ENCODE results near the gene CDCA4.
"Not testable (repeated sequence)": the region's sequence is repeated elsewhere in the genome, so short reads cannot be mapped to it uniquely, and the experiment has no call there.

The CDCA4 gene

DNA sequence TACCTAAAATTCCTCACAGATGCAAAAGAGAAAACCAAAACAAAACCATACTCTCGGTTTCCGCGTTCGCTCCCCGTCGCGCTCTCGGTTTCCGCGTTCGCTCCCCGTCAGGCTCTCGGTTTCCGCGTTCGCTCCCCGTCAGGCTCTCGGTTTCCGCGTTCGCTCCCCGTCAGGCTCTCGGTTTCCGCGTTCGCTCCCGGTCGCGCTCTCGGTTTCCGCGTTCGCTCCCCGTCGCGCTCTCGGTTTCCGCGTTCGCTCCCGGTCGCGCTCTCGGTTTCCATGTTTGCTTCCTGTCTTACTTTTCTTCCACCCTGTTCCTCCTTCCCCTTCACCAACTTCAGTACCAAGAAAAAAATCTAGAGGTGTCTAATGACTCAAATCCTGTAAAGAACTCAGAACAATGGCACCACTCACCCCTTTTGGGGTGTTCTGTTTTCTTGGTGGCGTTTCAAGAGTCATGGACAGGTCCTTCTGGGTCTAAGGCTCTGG lies 12.6 kb upstream of the CDCA4 start:
- not testable (repeated sequence) for DNase-seq (ENCODE audit: low read depth in 2 of 2)

DNA sequence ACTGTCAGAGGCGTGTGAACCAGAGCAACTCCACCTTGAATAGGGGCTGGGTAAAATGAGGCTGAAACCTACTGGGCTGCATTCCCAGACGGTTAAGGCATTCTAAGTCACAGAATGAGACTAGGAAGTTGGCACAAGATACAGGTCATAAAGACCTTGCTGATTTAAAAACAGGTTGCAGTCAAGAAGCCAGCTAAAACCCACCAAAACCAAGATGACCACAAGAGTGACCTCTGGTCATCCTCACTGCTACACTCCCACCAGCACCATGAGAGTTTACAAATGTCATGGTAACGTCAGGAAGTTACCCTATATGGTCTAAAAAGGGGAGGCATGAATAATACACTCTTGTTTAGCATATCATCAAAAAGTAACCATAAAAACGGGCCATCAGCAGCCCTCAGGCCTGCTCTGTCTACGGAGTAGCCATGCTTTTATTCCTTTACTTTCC lies 11.6 kb upstream of the CDCA4 start:
- not testable (repeated sequence) for DNase-seq (ENCODE audit: low read depth in 2 of 2)

DNA sequence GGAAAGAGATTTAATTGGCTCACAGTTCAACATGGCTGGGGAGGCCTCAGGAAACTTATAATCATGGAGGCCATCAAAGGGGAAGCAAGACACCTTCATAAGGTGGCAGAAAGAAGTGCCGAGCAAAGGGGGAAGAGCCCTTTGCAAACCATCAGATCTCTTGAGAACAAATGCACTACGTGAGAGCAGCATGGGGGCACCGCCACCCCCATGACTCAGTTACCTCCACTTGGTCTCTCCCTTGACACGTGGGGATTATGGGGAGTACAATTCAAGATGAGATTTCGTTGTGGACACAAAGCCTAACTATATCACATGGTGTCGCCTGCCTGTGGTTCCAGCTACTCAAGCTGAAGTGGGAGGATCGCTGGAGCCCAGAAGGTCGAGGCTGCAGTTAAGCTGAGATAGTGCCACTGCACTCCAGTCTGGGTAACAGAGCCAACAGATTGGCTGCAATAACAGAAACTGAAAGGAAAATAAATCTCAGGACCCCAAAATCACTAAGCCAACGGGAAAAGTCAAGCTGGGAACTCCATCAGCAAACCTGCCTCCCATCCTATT lies 10.0 kb upstream of the CDCA4 start:
- DNase-seq (ENCODE audit: low read depth in 2 of 2) = no peak

DNA sequence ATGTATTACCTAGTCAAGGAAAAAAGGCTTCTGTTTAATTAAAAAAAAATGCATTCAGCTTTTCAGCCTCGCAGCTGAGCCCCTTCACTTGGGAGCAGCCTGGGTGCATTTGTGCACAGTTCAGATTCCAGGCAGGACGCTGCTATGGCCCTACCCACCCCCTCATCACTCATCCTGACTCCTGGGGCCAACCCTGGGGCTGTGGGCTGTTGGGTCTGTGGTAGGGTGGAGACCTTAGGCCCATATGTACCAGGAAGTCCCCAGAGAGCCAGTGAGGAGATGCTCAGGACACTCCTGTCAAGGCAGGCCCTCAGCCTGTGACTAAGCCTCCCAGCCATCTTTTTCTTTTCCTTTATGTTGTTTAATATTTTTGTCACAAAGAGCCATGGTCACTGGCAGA lies 9.3 kb upstream of the CDCA4 start:
- DNase-seq (ENCODE audit: low read depth in 2 of 2) = no peak

DNA sequence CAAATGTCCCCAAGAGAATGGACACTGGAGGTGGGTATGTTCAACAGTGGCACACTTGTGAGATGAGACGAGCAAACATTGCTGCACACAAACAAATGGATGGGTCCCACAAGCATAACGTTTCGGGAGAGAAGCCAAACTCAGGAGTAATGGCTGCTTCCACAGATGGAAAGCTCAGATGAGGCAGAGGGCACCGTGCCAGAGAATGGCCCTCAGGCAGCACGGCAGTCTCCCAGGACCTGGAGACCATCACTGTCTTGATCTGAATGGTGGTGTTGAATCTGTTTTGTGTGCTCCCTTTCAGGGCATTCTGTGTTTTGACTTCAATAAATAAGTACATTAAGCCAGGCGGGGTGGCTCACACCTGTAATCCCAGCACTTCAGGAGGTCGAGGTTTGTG lies 8.5 kb upstream of the CDCA4 start:
- DNase-seq (ENCODE audit: low read depth in 2 of 2) = no peak

DNA sequence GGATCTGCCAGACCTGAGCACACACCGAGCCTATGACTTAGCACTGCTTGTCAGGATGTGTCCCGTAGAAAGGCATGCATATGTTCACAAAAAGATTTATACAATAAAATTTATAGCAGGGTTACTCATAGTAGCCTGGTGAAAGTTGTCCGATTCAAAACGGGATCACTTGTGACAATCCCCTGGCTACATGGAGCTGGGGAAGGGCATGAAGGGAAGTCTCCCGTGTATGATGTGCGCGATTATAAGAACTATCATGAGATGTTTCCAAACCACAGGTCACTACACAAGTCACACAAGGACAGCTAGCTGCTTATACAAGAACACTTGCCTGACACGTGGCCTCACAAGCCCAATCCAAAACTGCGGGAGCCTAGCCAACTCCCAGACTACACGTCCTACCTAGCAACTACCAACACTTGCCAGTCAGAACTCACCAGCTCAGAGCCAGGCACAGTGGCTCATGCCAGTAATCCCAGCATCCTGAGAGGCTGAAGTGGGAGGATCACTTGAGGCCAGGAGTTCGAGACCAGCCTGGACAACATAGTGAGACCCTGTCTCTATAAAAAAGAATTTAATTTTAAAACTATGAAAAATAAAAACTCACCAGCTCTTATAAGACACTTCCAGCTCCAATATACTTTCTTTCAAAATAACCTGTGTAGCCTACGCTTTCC lies 7.5 kb upstream of the CDCA4 start:
- no peak for DNase-seq (ENCODE audit: low read depth in 2 of 2)

DNA sequence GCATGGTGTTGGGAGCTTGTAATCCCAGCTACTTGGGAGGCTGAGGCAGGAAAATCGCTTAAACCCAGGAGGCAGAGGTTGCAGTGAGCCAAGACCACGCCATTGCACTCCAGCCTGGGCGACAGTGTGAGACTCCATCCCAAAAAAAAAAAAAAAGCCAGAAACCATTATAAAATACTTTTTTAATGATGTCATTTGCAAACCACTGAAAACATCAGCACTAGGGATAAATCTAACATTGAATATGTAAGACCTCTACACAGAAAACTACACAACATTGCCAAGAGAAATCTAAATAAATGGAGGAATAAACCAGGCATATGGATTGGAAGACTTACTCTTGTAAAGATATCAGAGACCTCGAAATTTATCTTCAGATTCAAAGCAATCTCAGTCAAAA lies 6.8 kb upstream of the CDCA4 start:
- not testable (repeated sequence) for DNase-seq (ENCODE audit: low read depth in 2 of 2)

DNA sequence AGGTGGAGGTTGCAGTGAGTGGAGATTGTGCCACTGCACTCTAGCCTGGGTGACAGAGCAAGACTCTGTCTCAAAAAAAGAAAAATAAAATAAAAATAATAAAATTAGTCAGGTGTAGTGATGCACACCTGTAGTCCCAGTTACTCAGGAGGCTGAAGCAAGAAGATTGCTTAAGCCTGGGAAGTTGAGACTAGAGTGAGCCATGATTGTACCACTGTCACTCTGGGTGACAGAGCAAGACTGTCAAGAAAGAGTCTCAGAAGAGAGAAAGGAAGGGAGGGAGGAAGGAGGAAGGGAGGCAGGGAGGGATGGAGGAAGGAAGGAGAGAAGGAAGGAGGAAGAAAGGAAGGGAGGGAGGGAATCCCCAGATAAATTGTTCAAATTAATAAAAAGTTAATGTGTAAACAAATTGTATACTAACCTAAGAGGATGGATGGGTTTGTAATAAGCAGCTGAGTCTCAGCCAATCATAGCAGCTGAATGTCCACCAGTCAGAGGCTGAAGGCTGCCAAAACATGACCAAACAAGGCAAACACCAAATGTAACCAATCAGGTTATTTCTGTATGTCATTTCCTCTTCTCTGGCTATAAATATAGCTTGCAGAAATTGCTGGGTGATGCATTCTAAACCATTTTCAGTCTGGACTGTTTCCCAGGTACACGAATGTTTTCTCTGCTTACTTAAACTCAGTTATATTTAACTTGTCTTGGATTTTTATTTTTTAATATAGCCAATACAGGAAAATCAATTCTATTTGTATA lies 6.1 kb upstream of the CDCA4 start:
- no peak for DNase-seq (ENCODE audit: low read depth in 2 of 2)

DNA sequence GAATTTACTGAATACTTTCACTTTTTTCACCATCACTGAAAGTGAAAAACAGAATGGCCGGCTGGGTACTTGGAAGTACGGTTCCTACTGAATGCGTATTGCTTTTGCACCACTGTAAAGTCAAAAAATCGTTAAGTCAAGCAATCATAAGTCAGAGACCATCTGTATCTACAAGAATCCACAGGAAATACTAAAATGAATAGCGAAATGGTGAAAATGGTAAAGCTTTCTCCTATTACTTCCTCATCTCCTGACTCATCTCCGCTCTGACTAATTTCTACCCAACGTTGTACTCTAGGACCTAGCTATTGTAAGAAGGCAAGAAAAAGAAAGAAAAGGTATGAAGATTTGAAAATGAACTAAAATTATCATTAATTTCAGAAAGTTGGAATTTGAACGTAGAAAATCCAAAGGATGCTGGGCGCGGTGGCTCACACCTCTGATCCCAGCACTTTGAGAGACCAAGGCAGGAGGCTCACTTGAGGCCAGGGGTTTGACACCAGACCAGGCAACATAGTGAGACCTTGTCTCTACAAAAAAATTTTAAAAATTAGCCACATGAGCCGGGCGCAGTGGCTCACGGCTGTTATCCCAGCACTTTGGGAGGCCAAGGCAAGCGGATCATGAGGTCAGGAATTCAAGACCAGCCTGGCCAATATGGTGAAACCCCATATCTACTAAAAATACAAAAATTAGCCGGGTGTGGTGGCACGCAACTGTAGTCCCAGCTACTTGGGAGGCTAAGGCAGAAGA lies 5.3 kb upstream of the CDCA4 start:
- no peak for DNase-seq (ENCODE audit: low read depth in 2 of 2)

DNA sequence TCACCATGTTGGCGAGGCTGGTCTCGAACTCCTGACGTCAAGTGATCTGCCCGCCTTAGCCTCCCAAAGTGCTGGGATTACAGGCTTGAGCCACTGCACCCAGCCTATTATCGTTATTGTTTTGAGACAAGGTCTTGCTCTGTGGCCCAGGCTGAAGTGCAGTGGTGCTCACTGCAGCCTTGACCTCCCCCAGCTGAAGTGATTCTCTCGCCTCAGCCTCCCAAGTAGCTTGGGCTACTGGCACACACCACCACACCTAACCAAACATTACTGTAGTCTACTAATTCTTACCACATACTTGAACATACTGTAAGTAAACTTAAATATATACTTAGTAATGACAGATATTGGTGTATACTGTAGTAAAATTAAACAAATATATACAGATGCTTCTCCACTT lies 4.5 kb upstream of the CDCA4 start:
- no peak for DNase-seq (ENCODE audit: low read depth in 2 of 2)

DNA sequence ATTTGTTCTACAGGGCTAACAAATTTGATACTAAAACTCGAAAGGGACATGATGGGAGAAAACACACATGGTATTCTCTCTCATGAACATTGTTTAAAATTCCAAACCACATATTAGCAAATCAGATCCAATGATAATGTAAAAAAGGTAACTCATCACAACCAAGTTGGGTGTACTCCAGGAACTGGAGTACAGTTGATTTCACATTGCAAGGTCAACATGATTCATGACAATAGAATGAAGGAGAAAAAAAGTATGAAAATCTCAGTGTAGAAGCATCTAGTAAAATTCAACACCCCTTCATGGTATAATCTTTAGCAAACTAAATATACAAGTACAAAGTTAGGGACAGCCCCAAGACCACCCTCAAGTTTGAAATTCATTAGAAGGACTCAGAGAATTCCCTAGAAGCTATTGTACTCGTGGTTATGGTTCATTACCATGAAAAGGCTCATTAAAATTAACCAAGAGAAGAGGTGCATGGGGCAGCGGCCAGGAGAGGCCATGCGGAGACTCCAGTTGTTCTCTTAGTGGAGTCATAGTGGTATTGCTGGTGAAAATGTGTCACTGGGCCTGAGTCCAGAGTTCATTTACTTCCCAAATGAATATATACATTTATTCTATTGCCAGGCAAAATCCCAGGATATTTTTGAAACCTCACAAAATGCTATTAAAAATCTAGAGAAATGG lies 3.1 kb upstream of the CDCA4 start:
- DNase-seq (ENCODE audit: low read depth in 2 of 2) = no peak

DNA sequence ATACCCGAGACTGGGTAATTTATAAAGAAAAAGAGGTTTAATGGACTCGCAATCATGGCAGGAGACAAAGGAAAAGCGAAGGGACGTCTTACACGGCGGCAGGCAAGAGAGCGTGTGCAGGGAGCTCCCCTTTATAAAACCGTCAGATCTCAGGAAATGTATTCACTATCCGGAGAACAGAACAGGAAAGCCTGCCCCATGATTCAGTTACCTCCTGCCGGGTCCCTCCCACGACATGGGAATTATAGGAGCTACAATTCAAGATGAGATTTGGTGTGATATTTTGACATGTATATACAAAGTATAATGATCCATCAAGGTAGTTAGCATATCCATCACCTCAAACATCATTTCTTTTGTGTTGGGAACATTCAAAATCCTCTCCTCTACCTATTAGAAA lies 2.3 kb upstream of the CDCA4 start:
- no peak for DNase-seq (ENCODE audit: low read depth in 2 of 2)

DNA sequence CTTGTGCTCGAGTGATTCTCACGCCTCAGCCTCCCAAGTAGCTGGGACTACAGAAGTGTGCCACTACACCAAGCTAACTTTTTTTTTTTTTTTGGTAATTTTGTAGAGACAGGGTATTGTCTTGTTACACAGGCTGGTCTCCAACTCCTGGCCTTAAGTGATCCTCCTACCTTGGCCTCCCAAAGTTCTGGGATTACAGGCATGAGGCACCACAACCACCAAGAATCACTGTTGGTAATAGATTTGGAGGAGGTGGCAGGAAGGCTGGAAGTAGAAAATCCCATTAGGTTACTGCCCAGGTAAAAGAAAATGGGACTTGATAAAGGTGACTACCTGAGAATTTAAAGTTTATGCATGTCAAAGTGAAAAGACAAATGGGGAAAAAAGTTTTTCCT lies 1.4 kb upstream of the CDCA4 start:
- DNase-seq (ENCODE audit: low read depth in 2 of 2) = no peak

DNA sequence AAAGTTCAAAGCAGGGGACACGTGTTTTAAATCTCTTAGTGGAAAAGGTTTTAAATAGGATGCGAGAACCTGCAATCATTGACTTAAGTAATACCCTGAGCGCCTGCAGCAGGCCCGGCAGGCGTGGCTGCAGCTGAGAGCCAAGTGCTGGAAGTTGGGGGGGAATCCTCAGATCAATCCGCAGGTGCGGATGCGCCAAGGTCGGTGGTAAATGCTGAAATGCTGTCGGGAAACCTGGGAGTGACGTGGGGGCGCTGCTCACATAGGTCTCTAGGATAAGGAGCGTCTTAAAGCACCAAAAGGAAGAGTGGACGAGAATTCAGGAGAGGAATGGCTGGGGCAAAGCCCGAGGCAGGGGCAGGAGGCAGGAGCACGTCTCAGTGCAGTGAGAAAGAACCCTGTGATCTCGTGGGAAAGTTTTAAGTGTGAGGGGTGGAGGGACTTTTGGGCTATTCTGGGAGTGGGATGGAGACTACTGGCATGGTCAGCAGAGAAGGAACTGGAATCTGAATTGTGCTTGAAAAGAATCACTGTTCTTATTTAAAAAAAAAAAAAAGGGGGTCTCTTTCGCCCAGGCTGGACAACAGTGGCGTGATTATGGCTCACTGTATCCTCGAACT lies 883 bp upstream of the CDCA4 start:
- DNase-seq (ENCODE audit: low read depth in 2 of 2) = peak in 1 of 2 donors; percentile 19

DNA sequence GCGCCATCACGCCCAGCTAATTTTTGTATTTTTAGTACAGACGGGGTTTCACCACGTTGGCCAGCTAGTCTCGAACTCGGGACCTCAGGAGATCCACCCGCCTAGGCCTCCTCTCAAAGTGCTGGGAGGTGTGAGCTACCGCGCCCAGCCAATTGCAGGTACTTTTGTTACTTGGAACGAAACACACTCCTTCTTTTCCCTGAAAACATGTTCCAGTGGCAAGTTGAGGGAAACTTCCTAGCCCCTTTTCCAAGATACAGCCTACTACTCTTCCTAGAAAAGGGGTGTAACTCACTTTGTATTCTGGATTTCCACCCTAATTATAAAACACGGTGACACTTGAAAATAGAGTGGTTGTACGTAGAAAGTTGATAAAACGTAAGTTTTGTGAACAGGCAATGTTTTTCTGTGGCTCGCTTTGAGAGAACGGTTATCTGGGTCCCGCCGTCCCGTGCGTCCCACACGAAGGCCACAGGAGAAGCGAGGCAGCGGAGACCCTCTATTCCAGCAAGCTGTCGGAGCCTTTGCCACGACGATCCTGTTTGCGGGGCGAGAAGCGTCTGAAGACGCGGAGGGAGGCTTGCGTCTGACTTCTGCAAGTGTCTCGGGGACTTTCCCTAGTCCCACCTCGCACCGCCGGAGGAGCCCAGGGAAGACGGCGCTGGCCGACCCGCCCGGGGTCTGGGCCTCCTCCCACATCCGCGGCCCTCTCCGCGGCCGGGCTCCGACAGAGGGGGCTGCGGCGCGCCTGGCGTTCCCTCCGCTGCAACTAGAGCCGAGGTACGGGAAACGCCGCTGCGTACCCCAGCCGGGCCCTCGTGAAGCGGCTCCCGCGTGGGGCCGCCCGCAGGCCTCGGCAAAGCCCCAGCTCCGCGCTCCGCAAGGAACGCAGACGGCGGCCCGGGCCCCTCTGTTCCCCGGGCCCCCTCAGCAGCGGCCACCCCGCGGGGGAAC lies 745 bp downstream of the CDCA4 start:
- peak; percentile 22 to 29 for DNase-seq (ENCODE audit: low read depth in 2 of 2)

DNA sequence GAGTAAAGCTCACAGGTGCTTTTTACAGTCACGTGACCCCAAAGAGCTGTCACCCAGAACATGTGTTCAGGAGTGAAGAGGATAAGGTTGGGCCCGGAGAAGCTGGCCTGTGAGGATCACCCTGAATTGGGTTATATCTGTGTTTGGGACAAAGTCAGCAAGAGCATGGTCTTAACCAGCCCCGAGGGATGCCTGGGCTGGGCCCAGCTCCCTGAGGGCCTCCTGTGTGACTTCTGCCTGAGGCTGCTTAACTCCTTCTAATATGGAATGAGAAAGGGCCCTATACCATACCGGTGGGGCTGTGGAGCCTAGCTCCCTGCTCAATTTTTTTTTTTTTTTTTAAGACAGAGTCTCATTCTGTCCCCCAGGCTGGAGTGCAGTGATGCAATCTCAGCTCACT lies 2.5 kb downstream of the CDCA4 start:
- no peak for DNase-seq (ENCODE audit: low read depth in 2 of 2)

DNA sequence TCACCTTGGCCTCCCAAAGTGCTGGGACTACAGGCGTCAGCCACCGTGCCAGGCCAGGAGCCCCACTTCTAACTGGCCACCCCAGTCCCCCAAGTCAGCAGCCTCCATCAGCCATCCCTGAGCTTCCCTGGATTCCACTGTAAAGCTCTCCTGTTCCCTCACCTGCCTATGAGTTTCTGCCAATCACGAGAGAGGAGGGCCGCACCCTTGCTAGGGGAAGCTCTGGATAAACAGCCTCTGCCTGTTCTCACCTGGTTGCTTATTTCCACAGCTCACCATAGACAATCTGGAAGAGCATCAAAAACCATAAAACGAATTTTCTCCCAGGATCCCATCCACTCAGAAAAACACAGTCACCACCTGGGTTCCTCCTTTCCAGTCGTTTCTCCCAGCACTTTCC lies 5.0 kb downstream of the CDCA4 start:
- no peak for DNase-seq (ENCODE audit: low read depth in 2 of 2)

DNA sequence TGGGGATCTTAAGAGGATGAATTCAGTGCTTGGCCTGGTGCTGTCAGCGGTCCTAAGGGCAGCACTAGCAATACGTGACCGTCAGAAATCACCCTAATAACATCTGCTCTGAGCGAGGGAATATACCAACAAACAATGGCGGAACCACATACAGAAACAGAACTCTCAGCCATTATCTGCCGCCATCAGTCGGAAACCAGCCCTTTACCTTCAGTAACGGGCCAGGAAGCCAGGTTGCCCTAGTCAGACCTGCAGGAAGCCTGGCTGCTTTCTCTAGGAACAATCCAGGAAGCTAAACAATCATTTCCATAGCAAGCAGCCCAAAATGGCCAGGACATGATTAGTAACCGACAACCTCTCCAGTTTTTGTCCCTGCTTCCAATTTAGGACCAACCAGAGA lies 5.6 kb downstream of the CDCA4 start:
- DNase-seq (ENCODE audit: low read depth in 2 of 2) = no peak

DNA sequence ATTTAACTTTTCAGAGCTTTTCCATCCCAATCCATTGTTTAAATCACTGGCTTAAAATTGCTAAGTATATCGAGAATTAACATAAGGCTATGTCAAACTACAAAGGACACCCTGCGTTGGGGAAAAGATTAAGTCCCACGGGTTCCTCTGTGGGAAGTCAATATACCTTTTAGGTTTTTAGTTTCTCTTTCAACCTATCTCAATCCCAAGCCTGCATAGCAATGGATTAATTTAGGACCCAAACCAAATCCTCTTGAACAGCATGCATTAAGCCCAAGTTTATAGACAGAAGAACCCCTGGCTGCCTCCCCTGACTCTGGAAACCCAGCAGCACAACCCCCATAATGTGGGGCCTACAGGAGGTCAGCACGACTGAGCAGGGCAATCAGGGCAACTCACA lies 6.3 kb downstream of the CDCA4 start:
- DNase-seq (ENCODE audit: low read depth in 2 of 2) = no peak

DNA sequence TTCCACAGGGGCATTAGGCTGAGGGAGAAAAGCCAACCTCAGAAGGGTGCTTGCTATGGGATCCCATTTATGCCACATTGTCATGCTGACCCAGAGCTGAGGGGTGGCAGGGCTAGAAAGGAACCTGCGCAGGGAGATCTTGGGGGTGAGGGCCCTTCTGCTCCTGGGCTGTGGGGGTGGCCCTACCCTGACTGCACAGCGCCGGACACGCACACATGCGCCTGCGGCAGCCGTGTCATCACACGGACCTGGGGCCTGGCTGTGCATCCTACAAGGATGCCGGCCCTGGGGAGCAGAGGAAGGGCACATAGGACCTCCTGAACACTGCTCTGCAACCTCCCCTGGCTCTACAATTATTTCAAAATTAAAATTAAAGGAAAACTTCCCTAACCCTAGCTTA lies 6.9 kb downstream of the CDCA4 start:
- no peak for DNase-seq (ENCODE audit: low read depth in 2 of 2)

Measured in stimulated activated CD4-positive, alpha-beta T cell treated with anti-CD3 and anti-CD28 coated beads, Interleukin-1b, Interleukin-23, amount 100 ng/mL, for 1 hour (primary cell).